SK-N-DZ (cell line): ENCODE results near the gene RIOK2.

Experiments used
- DNase-seq: peaks from one replicate; pipeline ENCODE4 v3.0.0-alpha.2; 2015; ENCODE audit warnings: low spot score
- small RNA-seq, 2 experiments: library from RNA; depleted of rRNA; stranded (forward); fragments of <200 nt; gene quantifications; one replicate each; pipeline ENCODE3, GENCODE V24; 2014

The RIOK2 gene

DNA sequence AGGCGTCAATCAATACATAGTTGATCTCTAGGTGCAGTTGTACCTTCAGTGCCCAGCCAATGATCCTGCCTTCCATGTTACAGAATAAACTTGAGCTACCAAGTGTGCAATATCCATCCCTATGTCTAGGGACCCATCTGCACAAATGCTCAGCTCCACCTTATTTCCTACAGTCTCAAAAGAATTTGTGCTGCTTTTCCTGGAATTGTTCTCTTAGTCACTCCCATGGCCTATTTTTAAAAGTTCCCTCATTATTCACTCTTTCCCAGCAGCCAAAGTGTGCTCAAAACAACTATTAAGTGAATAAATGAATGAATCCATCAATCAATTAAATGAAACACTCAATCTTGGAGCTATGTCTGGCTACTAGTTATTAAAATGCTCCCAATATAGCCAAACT lies 55.3 kb downstream of the RIOK2 start:
- DNase-seq, result no peak

- DNase-seq, result peak; percentile 98
Measured at GRCh38 chr5:97125125-97125683, 57.8 kb downstream of the RIOK2 start.

DNA sequence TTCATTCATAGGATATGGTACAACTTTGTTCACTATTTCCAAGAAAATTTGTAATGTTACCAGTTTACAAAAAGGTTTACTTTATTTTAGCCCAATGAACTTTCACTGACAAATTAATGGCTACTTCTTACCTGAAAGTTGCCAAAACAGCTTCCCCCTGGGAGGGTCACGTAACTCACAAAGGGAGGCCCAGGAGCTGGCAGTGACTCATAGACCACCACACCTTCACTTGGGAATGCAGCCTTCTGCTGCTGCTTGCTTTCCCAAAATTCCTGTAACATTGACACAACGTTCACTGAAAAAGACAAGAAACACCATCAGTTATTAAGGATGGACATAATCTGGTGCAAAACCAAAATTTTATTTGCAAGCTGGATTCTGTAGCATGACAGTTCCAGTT lies 58.7 kb downstream of the RIOK2 start:
- no peak for DNase-seq

- no peak for DNase-seq
Measured at GRCh38 chr5:97121848-97122247, 61.2 kb downstream of the RIOK2 start.

DNA sequence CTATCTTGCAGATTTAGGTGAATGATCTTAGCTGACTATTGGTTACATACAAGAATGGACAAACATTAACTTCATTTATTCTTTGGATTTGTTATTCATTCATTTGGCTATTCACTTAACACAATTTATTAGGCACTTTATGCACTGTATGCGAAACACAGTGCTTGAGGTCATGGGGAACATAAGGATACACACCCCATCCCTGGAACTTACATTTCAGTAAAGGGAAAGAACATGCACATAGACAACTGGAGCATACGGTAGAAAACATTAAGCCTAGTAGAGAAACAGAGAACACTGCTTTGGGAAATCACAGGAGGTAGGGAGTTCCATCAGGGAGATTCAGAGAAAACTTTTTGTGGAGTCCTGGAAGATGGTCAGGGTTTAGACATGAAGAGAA lies 62.9 kb downstream of the RIOK2 start:
- DNase-seq, result no peak

GRCh38 chr5:97119007-97119390 lies 64.0 kb downstream of the RIOK2 start:
- no peak for DNase-seq

- DNase-seq, result no peak
Measured at GRCh38 chr5:97118261-97119006, 64.6 kb downstream of the RIOK2 start.

- peak; percentile 87 for DNase-seq
Measured at GRCh38 chr5:97115932-97116331, 67.1 kb downstream of the RIOK2 start.

- no peak for DNase-seq
Measured at GRCh38 chr5:97112230-97112629, 70.8 kb downstream of the RIOK2 start.

GRCh38 chr5:97111616-97112015 lies 71.4 kb downstream of the RIOK2 start:
- DNase-seq, result no peak

DNA sequence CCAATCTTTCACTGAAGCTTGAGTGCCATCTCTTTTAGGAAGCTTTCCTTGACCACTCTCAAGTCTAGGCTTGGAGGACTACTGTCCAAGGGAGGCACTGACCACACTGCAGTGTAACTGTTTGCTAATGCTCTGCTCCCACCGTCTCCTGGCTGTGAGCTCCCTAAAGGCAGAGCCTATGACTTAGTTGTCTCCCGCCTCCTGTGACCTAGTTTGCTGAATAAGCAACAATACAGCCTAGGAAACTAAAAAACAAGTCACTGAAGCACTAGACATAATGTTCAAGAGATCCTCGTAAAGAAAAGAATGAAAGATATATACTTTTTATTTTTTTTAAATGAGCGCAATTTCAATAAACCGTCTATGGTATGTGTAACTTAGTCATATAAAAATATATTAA lies 72.0 kb downstream of the RIOK2 start:
- no peak for DNase-seq

Small RNA genes within 50 kb of the gene (small RNA-seq; reads per million reads assigned to genes)
- 0 reads per million in 2 experiments for gene RNU1-73P
